ENCODE measurements around the gene HDAC11.

- no peak for TF ChIP-seq EP300 (IDR thresholded peaks at IDR 0.05)
- no peak for TF ChIP-seq POLR2A (IDR thresholded peaks at IDR 0.05; ENCODE audit: low read depth)
- TF ChIP-seq CTCF (IDR thresholded peaks at IDR 0.05), result no peak
These were observed 20.9 kb downstream of the HDAC11 start for GRCh38 chr3:13501056-13501455.
